ENCODE data around the gene OSBPL2. TPM values are rescaled to one million over a fixed set of nuclear protein-coding genes. Genes with fewer than 3 reads are reported as not detected.

OSBPL2 gene
- total RNA-seq, 1 donor from 2014 or later = 28.4 TPM

DNA sequence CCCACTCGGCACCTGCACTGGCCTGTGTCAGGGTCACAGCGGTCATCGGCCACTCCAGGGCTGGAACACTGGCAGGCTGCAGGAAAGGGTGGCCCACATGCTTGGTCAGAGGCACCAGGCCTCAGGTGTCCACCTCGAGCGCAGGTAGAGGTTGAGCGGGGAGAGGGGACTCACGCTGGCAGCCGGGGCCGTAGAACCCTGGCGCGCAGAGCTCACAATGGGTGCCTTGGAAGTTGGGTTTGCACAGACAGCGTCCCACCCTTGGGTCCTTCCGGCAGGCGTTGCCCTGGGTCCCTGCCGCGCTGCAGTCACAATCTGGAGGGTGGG, 99.9 kb downstream of the OSBPL2 start:
- H3K27me3 ChIP-seq = no peaks in the 10 kb centered on the region
- DNase-seq (ENCODE audit: low spot score) = no peak
- no peaks in the 10 kb centered on the region for H3K36me3 ChIP-seq
- H4K20me1 ChIP-seq (ENCODE audit: low read depth) = no peaks in the 10 kb centered on the region
- TF ChIP-seq, protein P1, sequence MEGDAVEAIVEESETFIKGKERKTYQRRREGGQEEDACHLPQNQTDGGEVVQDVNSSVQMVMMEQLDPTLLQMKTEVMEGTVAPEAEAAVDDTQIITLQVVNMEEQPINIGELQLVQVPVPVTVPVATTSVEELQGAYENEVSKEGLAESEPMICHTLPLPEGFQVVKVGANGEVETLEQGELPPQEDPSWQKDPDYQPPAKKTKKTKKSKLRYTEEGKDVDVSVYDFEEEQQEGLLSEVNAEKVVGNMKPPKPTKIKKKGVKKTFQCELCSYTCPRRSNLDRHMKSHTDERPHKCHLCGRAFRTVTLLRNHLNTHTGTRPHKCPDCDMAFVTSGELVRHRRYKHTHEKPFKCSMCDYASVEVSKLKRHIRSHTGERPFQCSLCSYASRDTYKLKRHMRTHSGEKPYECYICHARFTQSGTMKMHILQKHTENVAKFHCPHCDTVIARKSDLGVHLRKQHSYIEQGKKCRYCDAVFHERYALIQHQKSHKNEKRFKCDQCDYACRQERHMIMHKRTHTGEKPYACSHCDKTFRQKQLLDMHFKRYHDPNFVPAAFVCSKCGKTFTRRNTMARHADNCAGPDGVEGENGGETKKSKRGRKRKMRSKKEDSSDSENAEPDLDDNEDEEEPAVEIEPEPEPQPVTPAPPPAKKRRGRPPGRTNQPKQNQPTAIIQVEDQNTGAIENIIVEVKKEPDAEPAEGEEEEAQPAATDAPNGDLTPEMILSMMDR (IDR thresholded peaks at IDR 0.05) = no peak
- TF ChIP-seq EZH2 (IDR thresholded peaks at IDR 0.05) (no peak), EZH2phosphoT487 (IDR thresholded peaks at IDR 0.05) (no peak)
- Mint-ChIP-seq H3K4me3 (no peak overlapping the region), H3K27ac (no peak overlapping the region), H3K4me1 (no peaks in the 10 kb centered on the region), H3K27me3 (ENCODE audit: insufficient read depth, low read depth) (peaks cover 3% of the 10 kb centered on the region), H3K9me3 (no peaks in the 10 kb centered on the region), H3K36me3 (peaks cover 5% of the 10 kb centered on the region)
- H3K9me3 ChIP-seq (ENCODE audit: low read depth) = no peaks in the 10 kb centered on the region
- no peak overlapping the region for H3K4me2 ChIP-seq
- H3K4me1 ChIP-seq = no peaks in the 10 kb centered on the region
- no peak overlapping the region for H3K4me3 ChIP-seq
- peaks cover 4% of the 10 kb centered on the region for H3F3A ChIP-seq (ENCODE audit: low read depth)
- no peaks in the 10 kb centered on the region for H3K79me2 ChIP-seq (ENCODE audit: low read depth)
- no peak overlapping the region for H3K27ac ChIP-seq
- H2AFZ ChIP-seq (replicated peaks) = no peak overlapping the region
- H3K9ac ChIP-seq = no peak overlapping the region

DNA sequence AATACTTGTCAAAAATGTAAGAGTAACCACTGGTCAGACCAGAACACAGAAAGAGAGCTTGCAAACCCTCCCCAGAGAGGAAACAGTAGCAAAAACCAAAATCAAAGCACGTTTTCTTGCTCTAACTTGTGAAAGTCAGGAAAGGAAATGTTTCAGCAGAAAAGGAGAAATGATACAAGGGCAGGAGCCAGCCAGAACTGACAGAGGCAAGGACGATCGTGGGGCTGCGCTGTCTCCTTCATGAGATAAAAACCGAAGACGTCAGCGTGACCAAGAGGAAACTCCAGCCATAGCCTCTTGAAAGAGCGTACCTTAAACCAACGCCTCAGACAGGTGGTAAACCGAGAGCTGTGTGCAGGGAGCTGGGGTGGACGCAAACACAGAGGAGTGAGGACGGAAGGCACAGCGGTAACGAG, 101.3 kb downstream of the OSBPL2 start:
- H3K4me1 ChIP-seq = no peaks in the 10 kb centered on the region
- Mint-ChIP-seq H3K27ac (no peak overlapping the region), H3K36me3 (peaks cover 6% of the 10 kb centered on the region), H3K9me3 (no peaks in the 10 kb centered on the region), H3K4me1 (no peaks in the 10 kb centered on the region), H3K27me3 (ENCODE audit: insufficient read depth, low read depth) (peaks cover 3% of the 10 kb centered on the region), H3K4me3 (no peak overlapping the region)
- no peak overlapping the region for H2AFZ ChIP-seq (replicated peaks)
- no peaks in the 10 kb centered on the region for H4K20me1 ChIP-seq (ENCODE audit: low read depth)
- H3F3A ChIP-seq (ENCODE audit: low read depth) = peaks cover 4% of the 10 kb centered on the region
- no peaks in the 10 kb centered on the region for H3K36me3 ChIP-seq
- no peak overlapping the region for H3K4me3 ChIP-seq
- no peaks in the 10 kb centered on the region for H3K27me3 ChIP-seq
- DNase-seq (ENCODE audit: low spot score) = no peak
- H3K9me3 ChIP-seq (ENCODE audit: low read depth) = no peaks in the 10 kb centered on the region
- H3K9ac ChIP-seq = no peak overlapping the region
- TF ChIP-seq EZH2phosphoT487 (IDR thresholded peaks at IDR 0.05) (no peak), EZH2 (IDR thresholded peaks at IDR 0.05) (no peak)
- TF ChIP-seq, protein P1 (IDR thresholded peaks at IDR 0.05) = no peak
- no peak overlapping the region for H3K4me2 ChIP-seq
- H3K27ac ChIP-seq = no peak overlapping the region
- H3K79me2 ChIP-seq (ENCODE audit: low read depth) = no peaks in the 10 kb centered on the region

DNA sequence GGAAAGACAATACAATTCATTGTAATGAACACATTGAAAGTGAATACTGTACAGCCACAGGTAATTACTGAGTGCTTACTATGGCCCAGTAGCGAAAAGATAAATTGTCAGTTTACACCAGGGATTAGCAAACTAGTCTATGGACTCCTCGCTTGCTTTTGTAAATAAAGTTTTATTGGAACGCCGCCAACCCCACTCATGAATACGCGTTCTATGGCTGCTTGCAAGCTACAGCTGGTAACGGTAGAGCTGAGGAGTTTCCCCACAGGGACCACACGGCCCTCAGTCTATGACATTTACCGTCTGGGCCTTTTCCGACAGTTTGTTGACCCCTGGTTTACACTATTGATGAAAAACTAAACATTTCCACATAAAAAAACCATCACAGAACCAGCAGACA, 104.6 kb downstream of the OSBPL2 start:
- peaks cover 9% of the 10 kb centered on the region for H3K36me3 Mint-ChIP-seq
- no peak overlapping the region for H3K4me3 Mint-ChIP-seq
- H3K9me3 Mint-ChIP-seq = no peaks in the 10 kb centered on the region
- peaks cover 5% of the 10 kb centered on the region for H3K27me3 Mint-ChIP-seq (ENCODE audit: insufficient read depth, low read depth)
- H3K36me3 ChIP-seq = no peaks in the 10 kb centered on the region
- no peak overlapping the region for H3K27ac Mint-ChIP-seq
- H3K9me3 ChIP-seq (ENCODE audit: low read depth) = no peaks in the 10 kb centered on the region
- no peaks in the 10 kb centered on the region for H4K20me1 ChIP-seq (ENCODE audit: low read depth)
- H3K9ac ChIP-seq = no peak overlapping the region
- no peak for DNase-seq (ENCODE audit: low spot score)
- no peaks in the 10 kb centered on the region for H3K27me3 ChIP-seq
- H3K4me2 ChIP-seq = no peak overlapping the region
- TF ChIP-seq EZH2phosphoT487 (IDR thresholded peaks at IDR 0.05) (no peak), EZH2 (IDR thresholded peaks at IDR 0.05) (no peak)
- TF ChIP-seq, protein P1 (IDR thresholded peaks at IDR 0.05) = no peak
- no peak overlapping the region for H2AFZ ChIP-seq (replicated peaks)
- no peak overlapping the region for H3K27ac ChIP-seq
- no peak overlapping the region for H3K4me3 ChIP-seq
- no peaks in the 10 kb centered on the region for H3K4me1 Mint-ChIP-seq
- peaks cover 4% of the 10 kb centered on the region for H3F3A ChIP-seq (ENCODE audit: low read depth)
- H3K4me1 ChIP-seq = no peaks in the 10 kb centered on the region
- H3K79me2 ChIP-seq (ENCODE audit: low read depth) = no peaks in the 10 kb centered on the region

DNA sequence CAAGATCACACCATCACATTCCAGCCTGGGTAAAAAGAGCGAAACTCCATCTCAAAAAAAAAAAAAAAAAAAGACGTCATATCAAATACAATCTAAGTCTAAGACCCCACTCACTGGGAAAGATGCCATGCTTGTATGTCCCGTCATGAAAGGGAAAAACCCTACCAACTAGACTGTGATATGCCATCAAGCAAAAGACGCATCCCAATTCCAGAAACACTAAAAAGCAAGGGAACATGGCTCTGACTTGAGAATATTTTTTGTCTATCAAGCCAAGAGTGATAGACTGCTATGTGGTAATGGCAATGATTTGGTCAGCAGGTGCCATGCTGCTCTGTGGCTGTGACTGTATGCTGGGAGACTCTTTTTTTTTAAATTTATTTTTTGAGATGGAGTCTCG, 105.8 kb downstream of the OSBPL2 start:
- no peak overlapping the region for H3K4me3 Mint-ChIP-seq
- no peak overlapping the region for H3K27ac Mint-ChIP-seq
- Histone ChIP-seq H2AFZ (replicated peaks) (no peak overlapping the region), H3K4me3 (no peak overlapping the region), H3K4me1 (no peaks in the 10 kb centered on the region), H3K27me3 (no peaks in the 10 kb centered on the region), H3K79me2 (ENCODE audit: low read depth) (no peaks in the 10 kb centered on the region), H4K20me1 (ENCODE audit: low read depth) (no peaks in the 10 kb centered on the region), H3K27ac (no peak overlapping the region), H3K9ac (no peak overlapping the region), H3K9me3 (ENCODE audit: low read depth) (no peaks in the 10 kb centered on the region), H3F3A (ENCODE audit: low read depth) (peaks cover 4% of the 10 kb centered on the region), H3K4me2 (no peak overlapping the region), H3K36me3 (no peaks in the 10 kb centered on the region)
- no peak for DNase-seq (ENCODE audit: low spot score)
- TF ChIP-seq EZH2 (IDR thresholded peaks at IDR 0.05) = no peak
- TF ChIP-seq, protein P1 (IDR thresholded peaks at IDR 0.05) = no peak
- TF ChIP-seq EZH2phosphoT487 (IDR thresholded peaks at IDR 0.05) = no peak
- H3K27me3 Mint-ChIP-seq (ENCODE audit: insufficient read depth, low read depth) = peaks cover 7% of the 10 kb centered on the region
- H3K36me3 Mint-ChIP-seq = peaks cover 15% of the 10 kb centered on the region
- H3K4me1 Mint-ChIP-seq = no peaks in the 10 kb centered on the region
- H3K9me3 Mint-ChIP-seq = peaks cover 4% of the 10 kb centered on the region

Data from neural progenitor cell (in vitro differentiated cells).